Endothelial cell of umbilical vein (primary cell): ENCODE data around the gene MCM5.

Experiments used
- EZH2 ChIP-seq: IDR thresholded peaks from 2 replicates; pipeline ENCODE4 v1.6.1; 2012; ENCODE audit warnings: borderline replicate concordance, low read depth, mild to moderate bottlenecking, moderate library complexity, low read length, inconsistent platforms; ENCODE audit not compliant: severe bottlenecking
- JUN ChIP-seq: IDR thresholded peaks from 2 replicates; pipeline ENCODE4 v1.6.1; 2011; ENCODE audit warnings: borderline replicate concordance, low read depth; ENCODE audit not compliant: insufficient read length, insufficient read depth
- MYC ChIP-seq: IDR thresholded peaks from one replicate; pipeline ENCODE4 v1.6.1; 2011; ENCODE audit warnings: mild to moderate bottlenecking, low read depth, low read length
- POLR2A ChIP-seq: IDR thresholded peaks from 2 replicates; pipeline ENCODE4 v1.6.1; 2012; ENCODE audit warnings: low read depth, mild to moderate bottlenecking, control low read depth, low read length
- POLR2AphosphoS5 ChIP-seq: IDR thresholded peaks from 2 replicates; pipeline ENCODE4 v1.6.1; 2012; ENCODE audit warnings: low read depth, mild to moderate bottlenecking, control low read depth, low read length, moderate library complexity; ENCODE audit not compliant: insufficient read depth
- TF ChIP-seq, protein P1 (sequence below), 2 donors: IDR thresholded peaks; 1 replicate in 1 of 2; 2 replicates in 1 of 2; pipeline ENCODE4 v1.5.1; 2011; ENCODE audit warnings: low read length in 2 of 2, mild to moderate bottlenecking in 2 of 2, moderate library complexity in 2 of 2, control low read depth in 1 of 2, inconsistent platforms in 1 of 2, low read depth in 1 of 2; ENCODE audit not compliant: insufficient read depth in 1 of 2; ENCODE audit errors: extremely low read depth in 1 of 2
- TF ChIP-seq, protein P2 (sequence below): IDR thresholded peaks from 2 replicates; pipeline ENCODE4 v1.6.1; 2011; ENCODE audit not compliant: insufficient read depth, insufficient read length

DNA sequence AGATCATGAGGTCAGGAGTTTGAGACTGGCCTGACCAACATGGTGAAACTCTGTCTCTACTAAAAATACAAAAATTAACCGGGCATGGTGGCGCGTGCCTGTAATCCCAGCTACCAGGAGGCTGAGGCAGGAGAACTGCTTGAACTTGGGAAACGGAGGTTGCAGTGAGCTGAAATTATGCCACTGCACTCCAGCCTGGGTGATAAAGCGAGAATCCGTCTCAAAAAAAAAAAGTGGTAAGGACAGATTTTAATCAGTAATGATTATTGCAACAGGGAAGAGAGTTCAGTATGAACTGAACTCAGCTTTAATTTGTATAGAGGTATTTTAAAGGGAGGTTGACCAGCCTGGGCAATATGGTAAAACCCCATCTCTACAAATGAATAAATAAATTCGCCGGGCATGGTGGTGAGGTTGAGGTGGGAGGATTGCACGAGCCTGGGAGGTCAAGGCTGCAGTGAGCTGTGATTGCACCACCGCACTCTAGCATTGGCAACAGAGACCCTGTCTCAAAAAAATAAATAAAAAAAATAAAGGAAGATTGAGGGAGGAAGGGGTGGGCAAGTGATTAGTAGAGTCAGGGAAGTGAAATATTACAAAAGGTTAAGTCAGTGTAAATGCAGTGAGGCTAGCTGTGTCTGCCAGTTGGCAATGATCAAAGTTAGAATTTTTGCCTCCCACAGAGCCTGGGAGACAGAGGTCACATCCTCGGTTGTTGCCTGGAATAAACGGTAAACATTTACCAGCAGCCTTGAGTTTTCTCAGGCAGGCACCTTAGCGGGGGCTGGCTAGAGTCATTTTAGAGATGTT lies 2.6 kb upstream of the MCM5 start:
- TF ChIP-seq, protein P1, sequence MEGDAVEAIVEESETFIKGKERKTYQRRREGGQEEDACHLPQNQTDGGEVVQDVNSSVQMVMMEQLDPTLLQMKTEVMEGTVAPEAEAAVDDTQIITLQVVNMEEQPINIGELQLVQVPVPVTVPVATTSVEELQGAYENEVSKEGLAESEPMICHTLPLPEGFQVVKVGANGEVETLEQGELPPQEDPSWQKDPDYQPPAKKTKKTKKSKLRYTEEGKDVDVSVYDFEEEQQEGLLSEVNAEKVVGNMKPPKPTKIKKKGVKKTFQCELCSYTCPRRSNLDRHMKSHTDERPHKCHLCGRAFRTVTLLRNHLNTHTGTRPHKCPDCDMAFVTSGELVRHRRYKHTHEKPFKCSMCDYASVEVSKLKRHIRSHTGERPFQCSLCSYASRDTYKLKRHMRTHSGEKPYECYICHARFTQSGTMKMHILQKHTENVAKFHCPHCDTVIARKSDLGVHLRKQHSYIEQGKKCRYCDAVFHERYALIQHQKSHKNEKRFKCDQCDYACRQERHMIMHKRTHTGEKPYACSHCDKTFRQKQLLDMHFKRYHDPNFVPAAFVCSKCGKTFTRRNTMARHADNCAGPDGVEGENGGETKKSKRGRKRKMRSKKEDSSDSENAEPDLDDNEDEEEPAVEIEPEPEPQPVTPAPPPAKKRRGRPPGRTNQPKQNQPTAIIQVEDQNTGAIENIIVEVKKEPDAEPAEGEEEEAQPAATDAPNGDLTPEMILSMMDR (IDR thresholded peaks at IDR 0.05; ENCODE audit: extremely low read depth in 1 of 2, insufficient read depth in 1 of 2, low read depth in 1 of 2, low read length in 2 of 2): no peak
- TF ChIP-seq POLR2AphosphoS5 (no peak), MYC (no peak), EZH2 (no peak), JUN (no peak), POLR2A (no peak)
- TF ChIP-seq, protein P2, sequence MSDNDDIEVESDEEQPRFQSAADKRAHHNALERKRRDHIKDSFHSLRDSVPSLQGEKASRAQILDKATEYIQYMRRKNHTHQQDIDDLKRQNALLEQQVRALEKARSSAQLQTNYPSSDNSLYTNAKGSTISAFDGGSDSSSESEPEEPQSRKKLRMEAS: no peak
